ENCODE measurements around the gene EIF3D.
A peak's percentile ranks its signal among the peaks of the same experiment; 100 is the strongest.
"Not testable (repeated sequence)": the region's sequence is repeated elsewhere in the genome, so short reads cannot be mapped to it uniquely, and the experiment has no call there.

EIF3D gene

GRCh38 chr22:36550701-36551495 lies 21.9 kb upstream of the EIF3D start:
- DNase-seq (ENCODE audit: low spot score), result no peak

- no peak for DNase-seq (ENCODE audit: low spot score)
These were observed 20.1 kb upstream of the EIF3D start for GRCh38 chr22:36549033-36549432.

- DNase-seq (ENCODE audit: low spot score), result no peak
These were observed 19.6 kb upstream of the EIF3D start for GRCh38 chr22:36548606-36549005.

- peak; percentile 31 for DNase-seq (ENCODE audit: low spot score)
These were observed 18.0 kb upstream of the EIF3D start for GRCh38 chr22:36546932-36547331.

GRCh38 chr22:36546092-36546804 lies 17.3 kb upstream of the EIF3D start:
- DNase-seq (ENCODE audit: low spot score), result peak; percentile 48

- no peak for DNase-seq (ENCODE audit: low spot score)
These were observed 15.2 kb upstream of the EIF3D start for GRCh38 chr22:36544107-36544620.

GRCh38 chr22:36541831-36542411 lies 13.0 kb upstream of the EIF3D start:
- peak; percentile 69 for DNase-seq (ENCODE audit: low spot score)

GRCh38 chr22:36540867-36541642 lies 12.1 kb upstream of the EIF3D start:
- no peak for DNase-seq (ENCODE audit: low spot score)

GRCh38 chr22:36538529-36538928 lies 9.6 kb upstream of the EIF3D start:
- no peak for DNase-seq (ENCODE audit: low spot score)

GRCh38 chr22:36536717-36537116 lies 7.8 kb upstream of the EIF3D start:
- no peak for DNase-seq (ENCODE audit: low spot score)

- DNase-seq (ENCODE audit: low spot score), result not testable (repeated sequence)
These were observed 4.4 kb upstream of the EIF3D start for GRCh38 chr22:36533320-36533719.

- no peak for DNase-seq (ENCODE audit: low spot score)
These were observed 3.5 kb upstream of the EIF3D start for GRCh38 chr22:36532466-36532865.

- no peak for DNase-seq (ENCODE audit: low spot score)
These were observed 625 bp downstream of the EIF3D start for GRCh38 chr22:36528341-36528740.

GRCh38 chr22:36522662-36523061 lies 6.3 kb downstream of the EIF3D start:
- no peak for DNase-seq (ENCODE audit: low spot score)

GRCh38 chr22:36520423-36520822 lies 8.5 kb downstream of the EIF3D start:
- DNase-seq (ENCODE audit: low spot score), result no peak

- DNase-seq (ENCODE audit: low spot score), result not testable (repeated sequence)
These were observed 9.1 kb downstream of the EIF3D start for GRCh38 chr22:36519906-36520305.

GRCh38 chr22:36514766-36515165 lies 14.2 kb downstream of the EIF3D start:
- DNase-seq (ENCODE audit: low spot score), result no peak

- DNase-seq (ENCODE audit: low spot score), result no peak
These were observed 16.0 kb downstream of the EIF3D start for GRCh38 chr22:36512991-36513390.

GRCh38 chr22:36512333-36512732 lies 16.6 kb downstream of the EIF3D start:
- no peak for DNase-seq (ENCODE audit: low spot score)

- DNase-seq (ENCODE audit: low spot score), result peak; percentile 30
These were observed 17.7 kb downstream of the EIF3D start for GRCh38 chr22:36510966-36511881.

GRCh38 chr22:36510384-36510783 lies 18.6 kb downstream of the EIF3D start:
- DNase-seq (ENCODE audit: low spot score), result no peak

All from activated CD4-positive, alpha-beta T cell treated with anti-CD3 and anti-CD28 coated beads, Interleukin-2, Interleukin-4, amounts not matched to agents 100 ng/mL and 50 ng/mL, durations not matched to agents 16 hours and 8 hours (primary cell).